ENCODE data around the gene PTTG1IP.
"Not testable (repeated sequence)": the region's sequence is repeated elsewhere in the genome, so short reads cannot be mapped to it uniquely, and the experiment has no call there.

PTTG1IP gene

DNA sequence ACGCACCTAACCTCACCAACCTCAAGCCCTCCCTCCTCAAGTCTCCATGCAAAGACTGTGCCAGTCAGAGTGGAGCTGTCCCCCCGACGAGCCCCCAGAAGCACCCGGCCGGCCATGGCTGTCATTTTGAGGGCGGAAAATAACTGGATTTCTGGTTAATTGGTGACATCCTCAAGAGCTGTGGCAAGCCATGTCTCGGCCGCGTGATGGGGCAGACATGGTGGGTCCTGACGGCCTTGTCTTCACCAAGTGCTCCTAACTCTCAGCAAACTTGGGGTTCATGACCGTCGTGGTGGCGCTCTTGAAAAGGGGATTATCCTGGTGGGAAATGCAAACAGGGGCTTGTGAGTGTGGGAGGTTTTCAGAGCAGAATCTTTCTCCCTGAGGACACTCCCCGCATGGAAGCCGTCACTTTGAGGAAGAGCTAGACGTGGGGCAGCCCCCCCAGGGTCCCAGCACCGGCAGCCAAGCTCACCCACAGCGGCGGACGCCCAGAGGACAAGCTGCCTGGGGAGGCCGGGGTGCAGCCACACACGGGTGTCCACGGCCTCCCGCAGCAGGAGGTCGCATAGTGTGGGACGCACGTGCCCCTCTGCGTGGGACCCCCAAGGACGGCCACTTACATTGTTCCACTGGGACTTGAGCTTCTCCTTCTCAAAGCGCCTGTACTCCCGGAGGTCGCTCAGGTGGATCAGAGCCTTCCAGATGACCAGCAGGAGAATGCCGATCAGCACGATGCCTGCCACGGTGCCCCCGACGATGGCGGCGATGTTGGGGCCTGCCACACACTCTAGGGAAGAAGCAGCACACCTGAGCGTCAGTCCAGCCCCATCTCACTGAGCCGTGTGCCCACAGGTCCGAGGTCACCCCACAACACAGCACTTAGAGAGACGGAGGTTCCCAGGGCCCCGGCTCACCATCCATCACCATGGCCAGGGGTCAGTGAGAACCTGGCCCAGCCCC, 12.9 kb upstream of the PTTG1IP start:
- no peak for DNase-seq (ENCODE audit: low read depth)
- no peak overlapping the region for H3K4me3 ChIP-seq (ENCODE audit: low read length)
- TF ChIP-seq, protein P1, sequence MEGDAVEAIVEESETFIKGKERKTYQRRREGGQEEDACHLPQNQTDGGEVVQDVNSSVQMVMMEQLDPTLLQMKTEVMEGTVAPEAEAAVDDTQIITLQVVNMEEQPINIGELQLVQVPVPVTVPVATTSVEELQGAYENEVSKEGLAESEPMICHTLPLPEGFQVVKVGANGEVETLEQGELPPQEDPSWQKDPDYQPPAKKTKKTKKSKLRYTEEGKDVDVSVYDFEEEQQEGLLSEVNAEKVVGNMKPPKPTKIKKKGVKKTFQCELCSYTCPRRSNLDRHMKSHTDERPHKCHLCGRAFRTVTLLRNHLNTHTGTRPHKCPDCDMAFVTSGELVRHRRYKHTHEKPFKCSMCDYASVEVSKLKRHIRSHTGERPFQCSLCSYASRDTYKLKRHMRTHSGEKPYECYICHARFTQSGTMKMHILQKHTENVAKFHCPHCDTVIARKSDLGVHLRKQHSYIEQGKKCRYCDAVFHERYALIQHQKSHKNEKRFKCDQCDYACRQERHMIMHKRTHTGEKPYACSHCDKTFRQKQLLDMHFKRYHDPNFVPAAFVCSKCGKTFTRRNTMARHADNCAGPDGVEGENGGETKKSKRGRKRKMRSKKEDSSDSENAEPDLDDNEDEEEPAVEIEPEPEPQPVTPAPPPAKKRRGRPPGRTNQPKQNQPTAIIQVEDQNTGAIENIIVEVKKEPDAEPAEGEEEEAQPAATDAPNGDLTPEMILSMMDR (conservative IDR thresholded peaks at IDR 0.05; ENCODE audit: low read depth, low read length): no peak

DNA sequence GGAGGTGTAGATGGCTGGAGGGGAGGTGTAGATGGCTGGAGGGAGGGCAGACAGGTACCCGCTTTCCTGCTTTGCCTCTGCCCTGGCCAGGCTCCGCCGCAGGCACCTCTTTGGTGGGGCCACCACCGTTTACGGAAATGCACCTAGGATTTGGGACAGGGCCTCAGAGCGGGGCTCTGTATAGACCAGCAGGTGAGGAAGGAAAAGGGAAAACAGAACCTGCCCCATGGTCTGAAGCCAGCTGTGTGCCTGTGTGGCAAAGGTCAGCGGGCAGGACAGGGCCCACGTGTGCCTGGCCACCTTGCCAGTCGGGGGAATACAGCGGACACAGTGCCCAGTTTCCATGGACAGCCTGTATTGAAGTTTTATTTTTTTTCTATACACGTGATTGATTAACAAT, 12.1 kb upstream of the PTTG1IP start:
- H3K4me3 ChIP-seq (ENCODE audit: low read length): no peak overlapping the region
- TF ChIP-seq, protein P1 (conservative IDR thresholded peaks at IDR 0.05; ENCODE audit: low read depth, low read length): no peak
- no peak for DNase-seq (ENCODE audit: low read depth)

DNA sequence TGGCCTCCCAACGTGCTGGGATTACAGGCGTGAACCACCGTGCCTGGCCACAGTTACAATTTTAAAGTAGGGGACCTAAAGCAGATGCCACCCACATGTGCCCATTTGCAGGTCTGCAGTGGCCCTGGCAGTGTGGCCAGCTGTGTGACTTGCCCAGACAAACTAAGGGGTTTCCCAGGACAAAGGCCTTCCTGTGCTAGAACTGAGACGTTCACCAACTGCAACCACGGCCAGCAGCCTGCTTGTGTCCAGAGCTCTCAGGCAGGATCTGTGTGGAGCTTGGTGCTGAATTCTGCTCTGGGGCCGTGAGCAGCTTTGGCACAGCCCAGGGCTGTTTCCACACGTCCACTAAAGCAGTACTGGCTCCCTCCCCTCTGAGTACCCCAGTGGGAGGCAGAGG, 10.6 kb upstream of the PTTG1IP start:
- no peak for DNase-seq (ENCODE audit: low read depth)
- TF ChIP-seq, protein P1 (conservative IDR thresholded peaks at IDR 0.05; ENCODE audit: low read depth, low read length): no peak
- no peak overlapping the region for H3K4me3 ChIP-seq (ENCODE audit: low read length)

DNA sequence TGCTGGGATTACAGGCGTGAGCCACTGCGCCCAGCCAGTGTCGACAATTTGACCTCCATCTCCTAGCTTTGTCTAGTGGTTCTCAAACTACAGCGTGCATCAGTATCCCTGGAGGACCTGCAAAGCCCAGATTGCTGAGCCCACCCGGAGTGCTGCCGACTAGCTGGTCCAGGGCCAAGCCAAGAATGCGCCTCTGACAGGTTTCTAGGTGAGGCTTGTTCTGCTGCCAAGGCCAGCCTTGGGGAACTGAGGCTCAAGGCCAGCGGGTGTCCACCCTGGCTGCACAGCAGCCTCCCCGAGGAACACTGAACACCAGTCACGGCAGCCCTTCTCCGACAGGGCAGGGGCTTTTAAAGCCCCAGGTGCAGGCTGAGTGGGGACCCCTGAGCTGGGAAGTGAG, 9.8 kb upstream of the PTTG1IP start:
- TF ChIP-seq, protein P1 (conservative IDR thresholded peaks at IDR 0.05; ENCODE audit: low read depth, low read length): no peak
- H3K4me3 ChIP-seq (ENCODE audit: low read length): no peak overlapping the region
- DNase-seq (ENCODE audit: low read depth): no peak

DNA sequence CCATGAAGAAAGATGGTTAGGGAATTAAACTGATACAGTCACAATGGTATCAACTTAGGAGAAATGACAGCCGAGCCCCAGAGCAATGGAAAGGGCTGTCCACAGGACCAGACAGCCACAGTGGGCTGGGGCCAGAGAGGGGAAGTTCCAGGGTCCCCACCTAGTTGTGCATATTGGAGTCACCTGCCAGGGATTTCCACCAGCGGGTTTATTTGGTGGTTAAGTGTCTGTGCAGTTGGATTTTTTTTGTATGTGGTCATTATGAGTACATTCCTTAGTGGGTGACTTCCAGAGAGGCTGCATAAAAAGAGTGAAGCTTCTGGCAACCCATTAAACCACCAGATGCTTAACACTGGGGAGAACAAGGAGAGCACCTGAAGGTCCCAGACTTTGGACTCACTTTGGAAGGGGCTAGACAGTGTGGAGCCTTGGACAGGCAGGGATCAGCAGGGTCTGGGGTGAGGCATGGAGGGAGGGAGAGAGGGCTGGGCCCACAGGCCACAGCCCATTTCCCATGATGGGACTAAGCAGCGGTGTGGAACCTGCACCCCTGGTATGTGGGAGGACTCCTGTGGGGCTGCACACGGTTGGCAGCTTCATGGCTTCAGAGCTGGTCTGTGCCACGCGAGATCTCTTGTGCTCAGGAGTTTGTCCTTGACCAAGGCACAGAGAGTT, 7.8 kb upstream of the PTTG1IP start:
- DNase-seq (ENCODE audit: low read depth): no peak
- TF ChIP-seq, protein P1 (conservative IDR thresholded peaks at IDR 0.05; ENCODE audit: low read depth, low read length): no peak
- H3K4me3 ChIP-seq (ENCODE audit: low read length): no peak overlapping the region

DNA sequence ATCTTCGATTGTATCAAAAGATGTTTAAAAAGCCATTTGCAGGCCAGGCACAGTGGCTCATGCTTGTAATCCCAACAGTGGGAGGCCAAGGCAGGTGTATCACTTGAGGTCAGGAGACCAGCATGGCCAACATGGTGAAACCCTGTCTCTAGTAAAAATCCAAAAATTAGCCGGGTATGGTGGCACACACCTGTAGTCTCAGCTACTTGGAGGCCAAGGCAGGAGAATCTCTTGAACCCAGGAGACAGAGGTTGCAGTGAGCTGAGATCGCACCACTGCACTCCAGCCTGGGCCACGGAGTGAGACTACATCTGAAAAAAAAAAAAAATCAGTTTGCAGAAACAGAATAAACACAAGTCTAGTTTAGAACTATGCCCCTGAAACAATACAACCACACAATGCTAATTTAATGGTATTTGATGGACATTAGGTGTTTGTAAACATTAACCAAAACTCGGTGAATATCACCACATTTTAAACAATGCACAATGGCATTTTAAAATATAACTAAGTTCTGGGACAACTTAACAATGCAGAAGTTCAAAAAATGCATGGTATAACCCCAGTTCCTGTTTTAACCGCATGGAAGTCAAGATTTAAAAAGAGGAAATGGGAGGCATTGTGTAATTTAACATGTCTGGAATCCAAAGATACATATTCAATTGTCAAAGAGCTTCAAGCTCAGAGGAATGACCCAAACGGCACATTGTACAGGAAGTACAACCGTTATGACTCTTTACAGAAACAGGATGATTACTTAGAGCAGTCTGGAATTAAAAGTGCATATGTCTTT, 7.1 kb upstream of the PTTG1IP start:
- H3K4me3 ChIP-seq (ENCODE audit: low read length): no peak overlapping the region
- TF ChIP-seq, protein P1 (conservative IDR thresholded peaks at IDR 0.05; ENCODE audit: low read depth, low read length): no peak
- no peak for DNase-seq (ENCODE audit: low read depth)

DNA sequence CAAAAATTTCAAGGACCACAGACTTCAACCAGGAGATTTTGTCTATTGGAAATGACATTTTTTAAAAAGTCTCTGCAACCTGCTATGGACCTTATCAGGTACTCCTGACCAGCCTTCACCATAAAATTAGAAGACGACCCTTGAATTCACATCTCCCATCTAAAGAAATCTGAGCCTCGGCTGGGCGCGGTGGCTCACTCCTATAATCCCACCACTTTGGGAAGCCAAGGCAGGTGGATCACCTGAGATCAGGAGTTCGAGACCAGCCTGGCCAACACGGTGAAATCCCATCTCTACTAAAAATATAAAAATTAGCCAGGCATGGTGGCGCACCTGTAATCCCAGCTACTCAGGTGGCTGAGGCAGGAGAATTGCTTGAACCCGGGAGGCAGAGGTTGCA, 5.7 kb upstream of the PTTG1IP start:
- not testable (repeated sequence) for H3K4me3 ChIP-seq (ENCODE audit: low read length); DNase-seq (ENCODE audit: low read depth)
